GM18511 (cell line): Measurements from ENCODE around the gene ETFDH.
"Not testable (repeated sequence)": the region's sequence is repeated elsewhere in the genome, so short reads cannot be mapped to it uniquely, and the experiment has no call there.

Experiments used
- ATAC-seq: cut with Tn5 transposase; IDR thresholded peaks from one replicate; pipeline ENCODE4 v1.9.1; 2021; ENCODE audit warnings: mild to moderate bottlenecking, moderate library complexity; ENCODE audit not compliant: unreplicated experiment

ETFDH gene

GRCh38 chr4:158671915-158672806 lies at the start of gene ETFDH:
Gene ETFDH, plus strand, starts transcription at chr4:158672296. Its CDS starts 161 bp downstream, at chr4:158672457.
- peak; percentile 86 for ATAC-seq

- ATAC-seq: peak; percentile 93
Observed at GRCh38 chr4:158624889-158625478, 47.1 kb upstream of the ETFDH start.

- no peak for ATAC-seq
Observed at GRCh38 chr4:158625544-158625943, 46.6 kb upstream of the ETFDH start.

GRCh38 chr4:158630893-158631292 lies 41.2 kb upstream of the ETFDH start:
- no peak for ATAC-seq

GRCh38 chr4:158636619-158637018 lies 35.5 kb upstream of the ETFDH start:
- ATAC-seq: no peak

- ATAC-seq: no peak
Observed at GRCh38 chr4:158644356-158644755, 27.7 kb upstream of the ETFDH start.

- ATAC-seq: no peak
Observed at GRCh38 chr4:158644760-158645159, 27.3 kb upstream of the ETFDH start.

GRCh38 chr4:158649111-158649680 lies 22.9 kb upstream of the ETFDH start:
- no peak for ATAC-seq

GRCh38 chr4:158652920-158653319 lies 19.2 kb upstream of the ETFDH start:
- no peak for ATAC-seq

GRCh38 chr4:158656439-158656838 lies 15.7 kb upstream of the ETFDH start:
- ATAC-seq: no peak

- no peak for ATAC-seq
Observed at GRCh38 chr4:158657291-158657690, 14.8 kb upstream of the ETFDH start.

- ATAC-seq: not testable (repeated sequence)
Observed at GRCh38 chr4:158663255-158663654, 8.8 kb upstream of the ETFDH start.

- ATAC-seq: not testable (repeated sequence)
Observed at GRCh38 chr4:158663707-158664625, 8.1 kb upstream of the ETFDH start.

- no peak for ATAC-seq
Observed at GRCh38 chr4:158664806-158665205, 7.3 kb upstream of the ETFDH start.

- ATAC-seq: no peak
Observed at GRCh38 chr4:158666892-158667291, 5.2 kb upstream of the ETFDH start.

GRCh38 chr4:158667651-158668198 lies 4.4 kb upstream of the ETFDH start:
- no peak for ATAC-seq

GRCh38 chr4:158669310-158669709 lies 2.8 kb upstream of the ETFDH start:
- no peak for ATAC-seq

GRCh38 chr4:158670975-158671664 lies 976 bp upstream of the ETFDH start:
- peak; percentile 34 for ATAC-seq

- ATAC-seq: no peak
Observed at GRCh38 chr4:158671665-158671914, 506 bp upstream of the ETFDH start, which contains the start of gene C4orf46. Gene C4orf46, minus strand, starts transcription at chr4:158671887. Its CDS starts 86 bp downstream, at chr4:158671801.

GRCh38 chr4:158673633-158674032 lies 1.5 kb downstream of the ETFDH start:
- no peak for ATAC-seq
